ENCODE data around the gene CLIC6. TPM values are rescaled to one million over a fixed set of nuclear protein-coding genes. Genes with fewer than 3 reads are reported as not detected.

CLIC6 gene
- total and polyA plus RNA-seq, 9 donors: 1.0 to 12.2 (median 4.3) TPM

DNA sequence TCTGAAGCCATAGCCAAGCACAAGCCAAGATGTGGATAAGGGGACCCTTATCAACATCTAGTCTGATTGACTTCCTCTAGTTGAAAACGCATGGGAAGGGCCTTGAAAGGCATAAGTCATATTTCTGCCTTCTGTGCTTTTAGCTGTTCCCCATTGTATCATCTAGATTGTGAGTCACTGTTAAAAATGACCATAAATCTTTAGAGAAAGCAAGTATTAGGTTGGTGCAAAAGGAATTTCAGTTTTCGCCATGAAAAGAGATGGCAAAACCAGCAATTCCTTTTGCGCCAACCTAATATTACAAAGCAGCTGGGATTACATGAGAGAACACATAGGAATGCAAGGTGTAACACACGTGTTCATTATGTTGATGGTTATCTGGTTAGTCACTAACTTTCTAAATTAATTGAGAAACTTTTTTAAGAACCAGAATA lies 63.6 kb downstream of the CLIC6 start:
- Histone ChIP-seq H3K4me1 (ENCODE audit: insufficient read depth) (no peaks in the 10 kb centered on the region), H3K4me3 (no peak overlapping the region), H3K36me3 (no peaks in the 10 kb centered on the region), H3K27me3 (no peaks in the 10 kb centered on the region), H3K27ac (no peak overlapping the region), H3K9me3 (no peaks in the 10 kb centered on the region)
- no peak for DNase-seq
- 84 to 87% (median 87%) methylated on average over 4 of the region's 4 CpGs for WGBS, 3 donors
- intact Hi-C loops (cut with DNase I): no loop called here
- TF ChIP-seq, protein P1, sequence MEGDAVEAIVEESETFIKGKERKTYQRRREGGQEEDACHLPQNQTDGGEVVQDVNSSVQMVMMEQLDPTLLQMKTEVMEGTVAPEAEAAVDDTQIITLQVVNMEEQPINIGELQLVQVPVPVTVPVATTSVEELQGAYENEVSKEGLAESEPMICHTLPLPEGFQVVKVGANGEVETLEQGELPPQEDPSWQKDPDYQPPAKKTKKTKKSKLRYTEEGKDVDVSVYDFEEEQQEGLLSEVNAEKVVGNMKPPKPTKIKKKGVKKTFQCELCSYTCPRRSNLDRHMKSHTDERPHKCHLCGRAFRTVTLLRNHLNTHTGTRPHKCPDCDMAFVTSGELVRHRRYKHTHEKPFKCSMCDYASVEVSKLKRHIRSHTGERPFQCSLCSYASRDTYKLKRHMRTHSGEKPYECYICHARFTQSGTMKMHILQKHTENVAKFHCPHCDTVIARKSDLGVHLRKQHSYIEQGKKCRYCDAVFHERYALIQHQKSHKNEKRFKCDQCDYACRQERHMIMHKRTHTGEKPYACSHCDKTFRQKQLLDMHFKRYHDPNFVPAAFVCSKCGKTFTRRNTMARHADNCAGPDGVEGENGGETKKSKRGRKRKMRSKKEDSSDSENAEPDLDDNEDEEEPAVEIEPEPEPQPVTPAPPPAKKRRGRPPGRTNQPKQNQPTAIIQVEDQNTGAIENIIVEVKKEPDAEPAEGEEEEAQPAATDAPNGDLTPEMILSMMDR (IDR thresholded peaks at IDR 0.05): no peak
- TF ChIP-seq EP300 (IDR thresholded peaks at IDR 0.05): no peak
- no peak for TF ChIP-seq POLR2A (IDR thresholded peaks at IDR 0.05)

DNA sequence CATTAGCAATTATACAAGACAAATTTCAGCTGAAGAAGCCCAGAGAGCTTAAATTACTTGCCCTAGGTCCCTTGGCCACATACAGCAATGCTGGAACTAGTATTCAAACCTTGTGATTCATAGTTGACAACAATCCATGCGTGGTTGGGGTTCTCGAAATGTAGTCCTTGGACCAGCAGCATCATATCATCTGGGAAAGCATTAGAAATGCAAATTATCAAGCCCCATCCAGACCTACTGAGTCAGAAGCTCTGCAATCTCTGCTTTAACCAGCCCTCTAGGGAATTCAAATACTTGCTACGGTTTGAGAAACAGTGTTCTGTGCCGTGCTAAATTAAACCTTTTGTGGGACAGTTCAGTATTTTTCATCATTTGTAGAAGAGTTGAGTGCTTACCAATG lies 65.1 kb downstream of the CLIC6 start:
- TF ChIP-seq EP300 (IDR thresholded peaks at IDR 0.05) (no peak), POLR2A (IDR thresholded peaks at IDR 0.05) (no peak)
- TF ChIP-seq, protein P1 (IDR thresholded peaks at IDR 0.05): no peak
- Histone ChIP-seq H3K36me3 (no peaks in the 10 kb centered on the region), H3K27ac (no peak overlapping the region), H3K4me3 (no peak overlapping the region), H3K9me3 (no peaks in the 10 kb centered on the region), H3K4me1 (ENCODE audit: insufficient read depth) (no peaks in the 10 kb centered on the region), H3K27me3 (no peaks in the 10 kb centered on the region)
- DNase-seq: no peak
- intact Hi-C loops (cut with DNase I): no loop called here
- WGBS, 3 donors: 88 to 93% (median 92%) methylated on average over 4 of the region's 4 CpGs

DNA sequence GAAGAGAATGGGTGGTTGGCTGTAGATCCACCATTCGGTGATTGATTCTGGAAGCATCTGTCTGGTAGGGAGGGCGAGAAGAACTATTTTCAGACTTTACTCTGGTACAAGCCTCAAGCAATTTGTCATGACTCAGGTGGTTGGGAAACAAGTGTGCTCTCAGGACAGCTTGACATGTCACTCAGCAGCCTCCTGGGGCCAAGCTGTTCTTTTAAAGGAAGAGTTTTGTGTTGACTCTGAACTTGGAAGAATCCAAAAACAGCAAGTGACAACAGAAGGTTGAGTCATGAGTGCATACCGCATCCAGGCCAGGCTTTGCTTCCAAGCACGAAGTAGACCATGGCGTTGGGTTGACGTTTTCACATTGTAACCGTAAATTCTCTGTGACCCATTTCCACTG lies 65.9 kb downstream of the CLIC6 start:
- TF ChIP-seq, protein P1 (IDR thresholded peaks at IDR 0.05): no peak
- TF ChIP-seq EP300 (IDR thresholded peaks at IDR 0.05) (no peak), POLR2A (IDR thresholded peaks at IDR 0.05) (no peak)
- H3K4me3 ChIP-seq: no peak overlapping the region
- intact Hi-C loops (cut with DNase I): no loop called here
- DNase-seq: no peak
- H3K27ac ChIP-seq: no peak overlapping the region
- WGBS, 3 donors: 91 to 97% (median 95%) methylated on average over 7 of the region's 7 CpGs
- no peaks in the 10 kb centered on the region for H3K9me3 ChIP-seq
- H3K27me3 ChIP-seq: no peaks in the 10 kb centered on the region
- no peaks in the 10 kb centered on the region for H3K4me1 ChIP-seq (ENCODE audit: insufficient read depth)
- no peaks in the 10 kb centered on the region for H3K36me3 ChIP-seq

DNA sequence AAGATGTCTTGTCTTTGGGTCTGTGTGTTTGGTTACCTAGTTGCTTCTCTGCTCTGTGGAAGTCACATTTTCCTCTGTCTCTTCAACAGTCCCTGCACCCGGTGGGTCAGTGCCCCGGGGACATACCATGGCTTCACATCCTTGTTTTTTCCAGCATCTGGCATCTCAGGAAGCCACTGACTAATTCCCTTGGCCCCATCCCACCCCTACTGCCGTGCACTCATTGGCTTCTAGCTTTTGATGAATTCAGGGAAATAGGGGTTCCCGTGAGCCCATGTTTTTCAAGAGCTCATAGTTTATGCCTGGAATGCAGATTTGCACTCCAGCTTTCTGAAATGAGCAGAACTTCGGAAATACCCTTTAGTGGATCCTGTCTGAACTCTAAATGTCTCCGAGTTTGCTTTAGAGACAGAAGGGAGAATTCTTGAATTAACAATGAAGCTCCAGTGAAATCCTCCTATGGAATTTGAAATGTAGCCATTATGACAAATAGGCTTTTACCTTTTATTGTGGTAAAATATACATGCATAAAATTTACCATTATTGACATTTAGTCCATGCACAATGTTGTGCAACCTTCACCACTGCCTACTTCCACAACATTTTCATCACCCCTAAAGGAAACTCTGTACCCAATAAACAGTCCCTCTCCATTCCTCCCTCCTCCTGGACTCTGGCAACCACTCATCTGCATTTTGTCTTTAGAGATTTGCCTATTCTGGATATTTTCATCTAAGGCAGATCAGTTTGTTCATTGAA lies 67.5 kb downstream of the CLIC6 start:
- no peaks in the 10 kb centered on the region for H3K27me3 ChIP-seq
- DNase-seq: no peak
- H3K36me3 ChIP-seq: no peaks in the 10 kb centered on the region
- TF ChIP-seq EP300 (IDR thresholded peaks at IDR 0.05) (no peak), POLR2A (IDR thresholded peaks at IDR 0.05) (no peak)
- TF ChIP-seq, protein P1 (IDR thresholded peaks at IDR 0.05): no peak
- intact Hi-C loops (cut with DNase I): no loop called here
- H3K4me1 ChIP-seq (ENCODE audit: insufficient read depth): no peaks in the 10 kb centered on the region
- no peaks in the 10 kb centered on the region for H3K9me3 ChIP-seq
- H3K4me3 ChIP-seq: no peak overlapping the region
- 64 to 82% (median 76%) methylated on average over 6 of the region's 6 CpGs for WGBS, 3 donors
- H3K27ac ChIP-seq: no peak overlapping the region
